MM.1S (cell line): ENCODE measurements around the gene ZNF598.

ENCODE experiments used
- EZH2 ChIP-seq: fragments of 300-600 bp; sonication (generic); optimal IDR thresholded peaks from 2 replicates; pipeline ENCODE3; 2017; ENCODE audit warnings: low read depth, mild to moderate bottlenecking, antibody characterized with exemption, low read length, mixed read lengths
- EZH2phosphoT487 ChIP-seq: fragments of 300-600 bp; sonication (generic); IDR thresholded peaks from 2 replicates; pipeline ENCODE4 v1.6.1; 2018; ENCODE audit warnings: antibody characterized with exemption, low read length
- TF ChIP-seq, protein P1 (sequence below): fragments of 300-600 bp; sonication (generic); IDR thresholded peaks from 2 replicates; pipeline ENCODE4 v1.5.1; 2016; ENCODE audit warnings: antibody characterized with exemption, low read length, mixed read lengths

DNA sequence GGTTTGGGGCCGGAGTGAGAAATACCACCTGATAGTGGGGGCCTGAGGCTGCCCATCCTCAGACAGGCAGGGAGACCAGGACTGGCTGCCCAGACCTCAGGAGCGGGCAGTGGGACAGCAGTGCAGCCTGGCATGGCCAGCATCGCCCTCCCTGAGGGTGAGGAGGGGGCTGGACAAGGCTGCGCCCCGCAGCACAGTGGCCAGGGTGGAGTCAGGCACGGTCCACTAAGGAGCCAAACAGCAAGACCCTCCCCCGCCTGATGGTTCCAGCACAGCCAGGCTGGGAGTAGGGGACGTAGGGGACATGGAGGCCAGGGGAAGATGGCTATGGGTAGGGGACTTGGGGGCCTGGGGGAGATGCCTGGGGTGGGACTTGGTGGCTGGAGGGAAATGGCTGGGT lies 3.3 kb downstream of the ZNF598 start:
- TF ChIP-seq, protein P1, sequence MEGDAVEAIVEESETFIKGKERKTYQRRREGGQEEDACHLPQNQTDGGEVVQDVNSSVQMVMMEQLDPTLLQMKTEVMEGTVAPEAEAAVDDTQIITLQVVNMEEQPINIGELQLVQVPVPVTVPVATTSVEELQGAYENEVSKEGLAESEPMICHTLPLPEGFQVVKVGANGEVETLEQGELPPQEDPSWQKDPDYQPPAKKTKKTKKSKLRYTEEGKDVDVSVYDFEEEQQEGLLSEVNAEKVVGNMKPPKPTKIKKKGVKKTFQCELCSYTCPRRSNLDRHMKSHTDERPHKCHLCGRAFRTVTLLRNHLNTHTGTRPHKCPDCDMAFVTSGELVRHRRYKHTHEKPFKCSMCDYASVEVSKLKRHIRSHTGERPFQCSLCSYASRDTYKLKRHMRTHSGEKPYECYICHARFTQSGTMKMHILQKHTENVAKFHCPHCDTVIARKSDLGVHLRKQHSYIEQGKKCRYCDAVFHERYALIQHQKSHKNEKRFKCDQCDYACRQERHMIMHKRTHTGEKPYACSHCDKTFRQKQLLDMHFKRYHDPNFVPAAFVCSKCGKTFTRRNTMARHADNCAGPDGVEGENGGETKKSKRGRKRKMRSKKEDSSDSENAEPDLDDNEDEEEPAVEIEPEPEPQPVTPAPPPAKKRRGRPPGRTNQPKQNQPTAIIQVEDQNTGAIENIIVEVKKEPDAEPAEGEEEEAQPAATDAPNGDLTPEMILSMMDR: no peak
- TF ChIP-seq EZH2phosphoT487 (no peak), EZH2 (no peak)
